Kidney epithelial cell (primary cell): ENCODE data around the gene RAMP2. TPM values are rescaled to one million over a fixed set of nuclear protein-coding genes. Genes with fewer than 3 reads are reported as not detected.

Experiments
- DNase-seq: peaks from one replicate; pipeline ENCODE4 v3.0.0-alpha.2; 2010; ENCODE audit warnings: low read depth
- H3K27me3 ChIP-seq: 2 replicates; pipeline ENCODE4 v1.6.0; 2011; ENCODE audit warnings: low read length; ENCODE audit not compliant: control insufficient read depth, insufficient read depth
- H3K36me3 ChIP-seq: 2 replicates; pipeline ENCODE4 v1.5.1; 2011; ENCODE audit warnings: low read length; ENCODE audit not compliant: control insufficient read depth, insufficient read depth
- H3K4me3 ChIP-seq: 2 replicates; pipeline ENCODE4 v1.5.1; 2011; ENCODE audit warnings: low read depth, mild to moderate bottlenecking, control low read depth, low read length
- CTCF ChIP-seq: IDR thresholded peaks from 2 replicates; pipeline ENCODE4 v1.5.1; 2011; ENCODE audit warnings: mild to moderate bottlenecking, moderate library complexity, low read length, control low read depth, inconsistent platforms; ENCODE audit not compliant: insufficient read depth, poor library complexity, severe bottlenecking
- total RNA-seq: library from RNA; depleted of rRNA; stranded (reverse); fragments of >200 nt; gene quantifications from 2 replicates; pipeline ENCODE4 v1.2.3, GENCODE V29; 2015

Gene RAMP2
- total RNA-seq, 1 donor from 2014 or later: 1.3 TPM

DNA sequence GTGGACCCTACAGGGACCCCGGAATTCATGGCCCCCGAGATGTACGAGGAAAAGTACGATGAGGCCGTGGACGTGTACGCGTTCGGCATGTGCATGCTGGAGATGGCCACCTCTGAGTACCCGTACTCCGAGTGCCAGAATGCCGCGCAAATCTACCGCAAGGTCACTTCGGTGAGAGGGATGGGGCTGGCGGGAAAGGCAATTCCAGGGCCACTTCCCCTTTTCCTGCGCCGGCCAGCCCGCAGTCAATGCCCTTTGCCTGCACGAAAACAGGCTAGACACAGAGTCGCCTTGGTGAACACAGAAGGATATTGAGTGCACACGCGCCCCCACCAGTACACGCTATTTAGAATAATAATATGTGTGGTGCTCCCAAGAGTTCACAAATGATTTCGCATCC is 23.4 kb downstream of the RAMP2 start:
- no peaks in the 10 kb centered on the region for H3K36me3 ChIP-seq
- TF ChIP-seq CTCF: no peak
- H3K27me3 ChIP-seq: peaks cover 2% of the 10 kb centered on the region
- no peak for DNase-seq
- H3K4me3 ChIP-seq: no peak overlapping the region

DNA sequence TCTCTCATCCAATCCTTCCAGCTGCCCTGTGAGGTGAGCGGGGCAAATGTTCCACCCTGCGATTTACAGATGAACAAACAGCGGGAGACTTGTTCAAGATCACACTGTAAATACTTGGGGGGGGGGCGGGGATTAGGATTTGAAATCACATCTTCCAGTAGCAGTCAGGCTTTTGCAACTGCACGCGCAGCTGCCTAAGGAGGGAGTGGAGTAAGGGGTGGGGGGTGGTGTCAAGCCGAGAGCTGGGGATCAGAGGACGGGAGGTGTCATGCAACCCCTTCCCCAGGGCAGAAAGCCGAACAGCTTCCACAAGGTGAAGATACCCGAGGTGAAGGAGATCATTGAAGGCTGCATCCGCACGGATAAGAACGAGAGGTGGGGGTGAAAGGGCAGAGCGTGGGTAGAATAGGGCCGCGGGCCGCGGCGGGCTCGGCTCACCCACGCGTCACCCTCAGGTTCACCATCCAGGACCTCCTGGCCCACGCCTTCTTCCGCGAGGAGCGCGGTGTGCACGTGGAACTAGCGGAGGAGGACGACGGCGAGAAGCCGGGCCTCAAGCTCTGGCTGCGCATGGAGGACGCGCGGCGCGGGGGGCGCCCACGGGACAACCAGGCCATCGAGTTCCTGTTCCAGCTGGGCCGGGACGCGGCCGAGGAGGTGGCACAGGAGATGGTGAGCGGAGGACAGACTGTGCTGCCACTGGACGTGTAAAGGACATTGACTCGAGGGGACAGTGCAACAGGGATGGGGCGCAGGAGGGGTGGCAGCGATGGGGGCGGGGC is 24.0 kb downstream of the RAMP2 start:
- no peak for DNase-seq
- Histone ChIP-seq H3K4me3 (no peak overlapping the region), H3K36me3 (no peaks in the 10 kb centered on the region), H3K27me3 (peaks cover 2% of the 10 kb centered on the region)
- no peak for TF ChIP-seq CTCF

- Histone ChIP-seq H3K36me3 (no peaks in the 10 kb centered on the region), H3K4me3 (no peak overlapping the region), H3K27me3 (peaks cover 2% of the 10 kb centered on the region)
- no peak for DNase-seq
- TF ChIP-seq CTCF: no peak
These were observed 26.2 kb downstream of the RAMP2 start for GRCh38 chr17:42787266-42787665.

DNA sequence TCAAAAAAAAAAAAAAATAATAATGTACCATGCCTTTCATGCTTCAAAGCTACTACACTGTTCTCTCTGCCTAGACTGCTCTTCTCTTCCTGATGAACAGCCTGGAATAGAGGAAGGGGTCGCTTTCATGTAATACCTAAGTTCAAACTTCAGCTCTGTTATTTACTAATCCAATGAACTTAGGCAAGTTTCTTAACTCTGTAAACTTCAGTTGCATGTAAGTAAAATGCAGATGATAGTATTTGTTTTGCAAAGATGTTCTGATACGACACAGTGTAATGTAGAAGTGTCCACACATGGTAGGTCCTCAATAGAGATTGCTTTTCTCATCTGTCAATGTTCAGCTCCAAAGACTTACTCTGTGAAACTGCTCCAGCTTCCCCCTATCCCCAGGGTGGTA is 30.9 kb downstream of the RAMP2 start:
- DNase-seq: no peak
- Histone ChIP-seq H3K36me3 (peaks cover 1% of the 10 kb centered on the region), H3K4me3 (no peak overlapping the region), H3K27me3 (no peaks in the 10 kb centered on the region)
- no peak for TF ChIP-seq CTCF

DNA sequence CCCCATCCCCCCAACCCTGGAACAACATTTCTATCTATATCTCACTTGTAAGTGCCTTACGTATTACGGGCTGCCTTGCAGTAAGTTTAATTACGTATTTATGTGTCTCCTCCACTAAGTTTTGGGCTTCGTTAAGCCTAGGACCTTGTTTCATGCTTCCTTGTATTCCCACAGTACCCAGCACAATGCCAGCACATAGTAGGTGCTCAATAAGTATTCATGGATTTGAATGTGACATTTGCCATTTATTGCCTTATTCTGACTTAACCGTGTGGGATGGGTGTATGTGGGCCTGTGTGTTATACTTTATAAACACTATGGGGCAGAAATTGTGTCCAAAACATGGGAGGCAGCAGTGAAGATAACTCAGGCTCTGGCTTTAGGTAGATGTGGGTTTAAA is 31.5 kb downstream of the RAMP2 start:
- H3K36me3 ChIP-seq: peaks cover 1% of the 10 kb centered on the region
- DNase-seq: no peak
- no peak for TF ChIP-seq CTCF
- no peaks in the 10 kb centered on the region for H3K27me3 ChIP-seq
- no peak overlapping the region for H3K4me3 ChIP-seq

GRCh38 chr17:42795061-42795460 is 34.0 kb downstream of the RAMP2 start:
- Histone ChIP-seq H3K4me3 (no peak overlapping the region), H3K27me3 (no peaks in the 10 kb centered on the region), H3K36me3 (peaks cover 1% of the 10 kb centered on the region)
- DNase-seq: no peak
- TF ChIP-seq CTCF: no peak
